ENCODE data around the gene UST.

UST gene, protein sequence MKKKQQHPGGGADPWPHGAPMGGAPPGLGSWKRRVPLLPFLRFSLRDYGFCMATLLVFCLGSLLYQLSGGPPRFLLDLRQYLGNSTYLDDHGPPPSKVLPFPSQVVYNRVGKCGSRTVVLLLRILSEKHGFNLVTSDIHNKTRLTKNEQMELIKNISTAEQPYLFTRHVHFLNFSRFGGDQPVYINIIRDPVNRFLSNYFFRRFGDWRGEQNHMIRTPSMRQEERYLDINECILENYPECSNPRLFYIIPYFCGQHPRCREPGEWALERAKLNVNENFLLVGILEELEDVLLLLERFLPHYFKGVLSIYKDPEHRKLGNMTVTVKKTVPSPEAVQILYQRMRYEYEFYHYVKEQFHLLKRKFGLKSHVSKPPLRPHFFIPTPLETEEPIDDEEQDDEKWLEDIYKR

DNA sequence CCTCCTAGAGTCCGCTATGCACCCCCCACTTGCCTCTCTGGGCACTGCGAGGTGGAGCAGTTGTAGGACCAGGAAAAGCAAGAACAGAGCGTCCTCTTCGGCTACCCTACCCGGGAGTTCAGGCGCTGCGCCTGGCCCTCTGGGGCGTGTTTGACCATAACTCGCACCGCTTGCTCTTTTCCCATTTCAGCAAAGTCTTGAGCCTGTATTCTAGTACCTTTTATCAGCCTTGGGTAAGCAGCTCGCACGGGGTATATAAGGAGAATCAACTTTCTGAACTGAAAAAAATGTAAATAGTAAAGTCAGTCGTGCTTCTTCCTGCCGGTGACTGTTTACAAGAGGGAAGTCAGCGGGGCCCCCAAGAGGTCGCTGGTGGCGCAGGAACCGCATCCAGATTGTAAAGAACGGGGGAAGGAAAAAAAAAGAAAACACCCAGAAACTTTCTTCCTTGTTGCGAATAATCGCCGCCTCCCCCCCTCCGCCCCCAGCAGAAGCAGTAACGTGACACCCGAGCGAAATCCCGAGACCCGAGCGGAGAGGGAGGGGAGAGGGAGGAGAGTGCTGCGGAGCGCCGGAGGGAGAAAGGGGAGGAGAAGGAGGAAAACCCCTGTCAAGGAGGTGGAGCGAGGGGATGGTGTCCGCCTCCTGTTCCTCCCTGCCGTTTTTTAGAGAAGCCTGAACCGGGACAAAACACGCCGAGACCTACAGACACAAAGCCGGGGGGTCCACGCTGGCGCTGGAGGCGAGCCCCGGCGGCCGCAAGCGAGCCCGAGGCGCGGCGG is at the start of gene UST:
TSS of gene UST (plus strand) at position 668 of the 782 bp plus-strand sequence. CDS start 401 bp downstream, outside the sequence.
- peak; percentile 95 for DNase-seq (ENCODE audit: low read depth, low spot score)

- no peak for DNase-seq (ENCODE audit: low read depth, low spot score)
Measured at GRCh38 chr6:148697895-148698440, 48.9 kb upstream of the UST start.

GRCh38 chr6:148698671-148699180 is 48.1 kb upstream of the UST start:
- DNase-seq (ENCODE audit: low read depth, low spot score) = no peak

DNA sequence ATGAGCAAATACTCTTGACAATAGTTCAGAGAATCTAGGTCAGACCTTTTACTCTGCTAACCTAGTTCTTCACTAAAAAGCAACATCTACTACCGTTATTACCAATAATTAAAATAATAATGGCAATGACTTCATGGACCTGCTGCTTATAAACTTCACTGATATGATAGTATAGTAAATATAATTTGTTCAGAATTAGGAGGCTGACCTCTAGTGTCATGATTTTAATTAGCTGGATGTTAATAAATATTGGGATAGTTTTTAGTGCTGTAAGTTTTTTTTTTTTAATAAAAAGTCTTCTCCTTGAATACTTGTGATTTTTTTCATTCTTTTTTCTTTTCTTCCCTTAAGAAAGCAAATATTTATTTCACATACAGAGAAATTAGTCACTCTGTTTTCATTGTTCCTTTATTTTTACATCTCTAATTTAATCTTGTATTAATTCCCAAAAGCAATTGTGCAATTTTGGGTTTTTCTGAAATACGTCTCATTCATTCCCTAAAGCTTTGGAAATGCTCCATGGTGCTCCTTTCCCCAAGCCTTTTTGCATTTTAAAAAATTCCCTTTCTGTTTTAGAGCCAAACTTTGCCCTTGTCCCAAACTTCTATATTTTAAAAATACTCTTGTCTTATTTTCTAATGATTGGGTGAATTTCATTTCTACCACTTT is 46.6 kb upstream of the UST start:
- DNase-seq (ENCODE audit: low read depth, low spot score) = no peak

DNA sequence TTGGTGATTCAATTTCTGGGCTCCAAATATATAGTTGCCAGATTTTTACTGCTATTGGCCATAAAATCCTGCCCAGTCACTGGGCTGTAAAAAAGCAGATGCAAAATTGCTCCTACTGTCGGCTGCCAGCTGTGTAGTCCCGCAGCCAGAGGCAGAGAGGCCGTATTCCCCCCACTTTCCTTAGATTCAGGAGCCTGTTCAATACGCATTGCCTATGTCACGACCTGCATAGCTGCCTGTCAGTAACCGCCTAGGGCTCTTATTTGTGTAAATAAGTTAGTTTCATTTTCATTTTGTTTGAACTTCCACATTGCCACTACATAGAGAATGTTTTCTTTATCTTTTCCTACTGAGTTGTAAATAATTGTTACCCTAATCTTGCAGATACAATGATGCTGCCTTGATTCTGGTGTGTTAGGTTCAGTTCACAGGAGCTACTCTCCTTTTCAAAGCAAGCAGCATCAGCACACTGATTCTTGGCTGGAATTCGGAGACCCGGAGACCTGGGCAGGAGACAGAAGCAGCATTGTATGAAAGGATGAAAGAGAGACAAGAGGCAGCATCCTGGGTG is 46.0 kb upstream of the UST start:
- DNase-seq (ENCODE audit: low read depth, low spot score) = peak; percentile 47

- peak; percentile 2 for DNase-seq (ENCODE audit: low read depth, low spot score)
Measured at GRCh38 chr6:148701375-148701774, 45.5 kb upstream of the UST start.

DNA sequence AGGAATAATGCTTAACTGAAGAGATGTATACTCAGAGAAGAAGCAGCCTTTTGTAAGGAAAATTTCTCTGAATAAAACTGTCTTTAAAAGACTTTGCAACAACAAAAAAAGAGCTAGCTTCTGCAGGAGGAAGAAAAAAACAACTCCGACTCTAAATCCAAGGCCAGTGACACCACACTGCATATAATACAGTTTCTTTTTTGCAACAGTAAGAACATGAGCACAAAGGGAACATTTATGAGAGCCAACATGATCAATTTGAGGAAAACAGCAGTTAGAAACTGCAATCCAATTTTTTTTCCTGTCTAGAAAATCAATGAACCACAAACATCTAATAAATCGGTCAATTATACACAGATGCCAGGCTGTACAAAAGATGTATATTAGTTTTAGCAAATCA is 42.9 kb upstream of the UST start:
- DNase-seq (ENCODE audit: low read depth, low spot score) = no peak

GRCh38 chr6:148704400-148705246 is 42.2 kb upstream of the UST start:
- DNase-seq (ENCODE audit: low read depth, low spot score) = no peak

DNA sequence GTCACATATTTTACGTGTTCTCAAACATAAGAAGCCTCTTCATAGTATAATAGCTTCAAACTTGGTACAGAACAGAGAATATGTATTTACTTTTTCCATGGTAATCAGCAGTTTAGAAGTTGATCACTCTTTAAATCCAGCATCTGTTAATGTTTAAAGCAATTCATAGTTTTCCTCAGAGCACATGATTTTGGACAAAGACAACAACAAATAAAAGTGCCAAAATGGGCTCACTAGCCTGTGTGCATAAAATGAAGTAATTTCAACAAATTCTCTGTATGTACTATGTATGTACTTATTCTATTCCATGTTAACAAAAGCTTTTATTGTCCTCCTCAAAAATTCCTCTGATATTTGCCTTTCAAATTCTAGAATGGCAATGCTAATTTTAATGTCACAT is 38.1 kb upstream of the UST start:
- DNase-seq (ENCODE audit: low read depth, low spot score) = no peak

DNA sequence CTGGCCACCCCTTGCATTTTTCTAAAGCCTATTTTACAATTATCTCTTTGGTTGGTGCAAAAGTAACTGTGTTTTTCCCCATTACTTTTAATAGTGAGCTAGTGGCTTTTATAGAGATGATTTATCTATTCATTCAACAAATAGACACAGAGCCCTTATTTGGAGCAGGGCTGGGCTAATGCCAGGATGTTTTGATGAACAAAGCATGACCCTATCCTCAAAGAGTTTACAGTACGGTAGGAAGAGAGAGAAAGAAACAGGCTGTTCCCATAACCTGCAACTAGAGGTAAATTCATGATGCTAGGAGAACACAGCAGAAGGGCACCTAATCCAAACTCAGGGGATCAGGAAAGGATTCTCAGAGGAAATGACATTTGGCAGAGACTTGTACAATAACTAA is 37.3 kb upstream of the UST start:
- peak; percentile 8 for DNase-seq (ENCODE audit: low read depth, low spot score)

DNA sequence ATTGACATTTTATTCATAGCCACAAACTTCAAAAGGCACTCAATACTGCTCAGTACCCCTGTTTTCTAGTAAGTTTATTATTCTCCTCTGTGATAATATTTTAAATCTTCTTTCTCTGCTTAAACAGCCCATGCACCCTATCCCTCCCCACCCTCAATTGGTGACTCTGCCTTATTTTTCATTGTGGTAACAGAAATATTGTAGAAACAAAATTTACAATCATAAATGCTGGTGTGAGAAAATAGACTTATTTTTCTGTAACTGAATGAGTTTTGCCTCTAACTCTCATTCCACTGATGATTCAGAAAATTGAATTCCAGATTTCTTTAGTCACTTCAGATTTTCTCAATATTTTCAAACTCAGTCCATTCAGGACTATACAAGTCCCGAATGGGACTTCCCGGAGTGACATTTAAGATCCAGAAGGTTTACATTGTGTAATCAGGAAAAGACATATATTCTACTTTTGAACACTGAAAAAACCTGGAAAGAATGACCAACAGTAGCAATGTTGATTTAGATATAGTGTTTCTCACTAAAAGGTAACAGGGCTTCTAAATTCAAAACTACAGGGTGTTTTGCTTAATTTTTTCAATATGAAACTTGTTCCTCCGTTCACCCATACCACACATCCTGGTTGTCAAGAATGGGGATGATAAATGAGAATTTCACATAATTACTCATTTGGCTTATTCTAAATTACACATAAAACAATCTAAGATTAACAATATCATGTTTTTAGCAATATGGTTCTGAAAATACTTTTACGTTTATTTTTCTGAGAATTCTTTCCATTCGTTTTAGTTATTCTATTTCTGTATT is 34.8 kb upstream of the UST start:
- DNase-seq (ENCODE audit: low read depth, low spot score) = no peak

DNA sequence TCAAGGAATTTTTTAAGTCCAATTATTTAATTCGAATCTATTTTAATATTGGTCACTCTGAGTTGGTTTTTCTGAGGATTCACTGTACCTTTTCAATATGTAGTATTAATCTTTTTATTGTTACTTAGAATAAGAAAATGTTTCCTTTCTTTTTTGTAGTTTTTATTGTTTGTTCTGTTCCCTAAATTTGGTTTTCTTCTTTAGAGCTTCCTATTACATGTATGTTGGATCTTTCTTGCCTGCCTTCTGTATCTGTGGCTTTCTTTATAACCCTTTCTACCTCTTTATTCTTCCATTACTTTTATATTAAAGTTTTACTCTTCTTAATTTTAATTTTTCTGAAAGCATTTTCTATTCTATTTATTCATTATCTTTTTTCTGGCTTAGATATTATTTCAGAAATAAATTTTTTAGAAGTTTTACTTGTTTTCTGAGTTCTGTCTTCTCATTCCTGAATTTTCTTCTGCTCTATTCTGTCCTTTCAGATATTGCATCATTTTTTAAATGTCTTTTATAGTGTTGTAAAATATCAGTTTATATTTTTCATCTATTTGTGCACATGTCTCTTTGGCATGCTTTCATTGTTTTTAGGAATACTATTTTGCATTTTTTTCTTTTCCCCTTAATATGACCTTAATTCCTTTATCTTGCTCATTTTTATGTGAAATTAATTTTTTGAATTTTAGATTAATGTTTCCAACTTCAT is 33.6 kb upstream of the UST start:
- no peak for DNase-seq (ENCODE audit: low read depth, low spot score)

DNA sequence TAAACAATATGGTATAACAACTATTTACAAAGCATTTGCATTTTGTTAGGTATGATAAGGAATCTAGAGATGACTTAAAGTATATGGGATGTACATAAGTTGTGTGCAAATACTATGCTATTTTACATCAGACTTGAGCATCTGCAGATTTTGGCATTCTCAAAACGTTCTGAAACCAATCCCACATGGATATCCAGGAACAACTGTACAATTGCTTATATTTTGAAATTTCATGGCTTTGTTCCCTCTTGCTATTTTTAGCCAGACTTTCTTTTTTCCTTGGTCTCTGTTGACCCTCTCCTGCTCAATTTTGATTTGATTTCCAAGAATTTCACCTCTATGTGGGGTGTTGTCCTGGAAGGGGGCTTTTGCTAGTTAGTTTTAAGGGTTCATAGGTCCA is 32.9 kb upstream of the UST start:
- no peak for DNase-seq (ENCODE audit: low read depth, low spot score)

DNA sequence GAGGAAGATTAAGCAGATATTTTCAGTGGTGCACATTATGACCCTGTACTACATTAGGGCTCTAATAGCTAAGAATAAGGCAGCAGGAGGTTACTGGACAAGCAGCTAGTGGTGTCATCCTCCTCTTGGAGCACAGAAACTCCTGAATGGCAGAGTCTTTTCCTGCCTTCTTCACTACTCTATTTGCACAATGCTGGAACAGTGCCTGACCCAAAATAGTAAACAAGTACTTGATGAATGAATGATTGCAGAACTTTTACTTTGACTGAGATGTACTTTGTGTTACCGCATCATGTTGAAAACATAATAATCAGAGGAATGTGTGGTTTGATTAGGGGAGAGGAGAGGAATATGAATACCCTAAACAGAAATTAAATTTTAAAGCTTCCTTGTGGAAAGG is 30.0 kb upstream of the UST start:
- DNase-seq (ENCODE audit: low read depth, low spot score) = no peak

- peak; percentile 49 for DNase-seq (ENCODE audit: low read depth, low spot score)
Measured at GRCh38 chr6:148720406-148720805, 26.4 kb upstream of the UST start.

GRCh38 chr6:148720897-148721296 is 25.9 kb upstream of the UST start:
- peak; percentile 22 for DNase-seq (ENCODE audit: low read depth, low spot score)

GRCh38 chr6:148723484-148723883 is 23.3 kb upstream of the UST start:
- peak; percentile 63 for DNase-seq (ENCODE audit: low read depth, low spot score)

DNA sequence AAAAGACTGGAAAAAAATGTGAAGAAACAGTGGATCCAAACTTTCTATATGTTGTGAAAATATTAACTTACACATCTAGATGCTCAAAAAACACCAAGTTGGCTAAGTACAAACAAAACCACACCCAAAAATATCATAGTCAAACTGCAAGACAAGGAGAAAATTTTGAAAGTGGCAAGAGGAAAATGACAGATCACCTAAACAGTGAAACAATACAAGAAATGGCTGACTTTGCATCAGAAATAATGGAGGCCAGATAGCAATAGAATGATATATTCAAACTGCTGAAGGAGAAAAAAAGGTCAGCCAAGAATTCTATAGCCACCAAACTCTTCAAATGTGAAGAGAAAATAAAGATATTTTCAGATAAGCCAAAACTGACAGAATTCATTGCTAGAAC is 22.4 kb upstream of the UST start:
- DNase-seq (ENCODE audit: low read depth, low spot score) = no peak

GRCh38 chr6:148727104-148727503 is 19.7 kb upstream of the UST start:
- no peak for DNase-seq (ENCODE audit: low read depth, low spot score)

All from astrocyte of the hippocampus (primary cell).